Erythroblast (primary cell): ENCODE data around the gene SMURF1.

Experiments used
- DNase-seq, 2 experiments: peaks; one replicate each; lab custom pipeline; 2025; lab: John Stamatoyannopoulos, UW
- GATA1 ChIP-seq: IDR thresholded peaks from 2 replicates; pipeline ENCODE4 v1.6.1; 2011; ENCODE audit warnings: low read depth, mild to moderate bottlenecking, control low read depth, low read length, moderate library complexity
- POLR2A ChIP-seq: IDR thresholded peaks from 2 replicates; pipeline ENCODE4 v1.6.1; 2011; ENCODE audit warnings: mild to moderate bottlenecking, low read length

Gene SMURF1

DNA sequence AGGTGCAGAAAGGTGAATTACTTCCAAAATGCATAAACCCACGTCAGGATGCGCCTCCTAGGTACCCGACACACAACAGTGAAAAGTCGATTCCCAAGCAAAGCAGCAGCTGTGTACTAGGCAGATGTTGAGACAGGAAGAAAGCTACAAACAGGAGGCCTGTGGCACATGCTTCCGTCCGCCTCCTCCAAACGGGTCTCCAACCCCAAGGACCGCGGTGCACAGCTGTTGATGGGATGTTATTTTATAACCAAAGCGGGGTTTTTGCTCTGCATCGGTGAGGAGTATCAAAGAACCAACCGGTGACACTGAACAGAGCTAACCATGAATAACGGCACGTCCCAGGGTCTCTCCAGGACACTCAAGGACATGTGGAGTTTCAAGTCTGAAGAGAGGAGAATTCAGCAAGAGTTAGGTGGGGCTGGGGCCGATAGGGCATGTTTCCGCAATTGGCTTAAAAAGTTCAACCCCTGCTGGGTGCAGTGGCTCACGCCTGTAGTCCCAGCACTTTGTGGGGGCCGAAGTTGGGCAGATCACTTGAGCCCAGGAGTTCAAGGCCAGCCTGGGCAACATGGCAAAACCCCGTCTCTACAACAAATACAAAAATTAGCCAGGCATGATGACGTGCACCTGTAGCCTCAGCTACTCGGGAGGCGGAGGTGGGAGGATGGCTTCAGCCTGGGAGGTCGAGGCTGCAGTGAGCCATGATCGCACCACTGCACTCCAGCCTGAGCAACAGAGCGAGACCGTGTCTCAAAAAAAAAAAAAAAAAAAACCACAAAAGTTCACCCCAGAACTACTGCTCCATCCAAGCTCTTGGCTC is 108.0 kb downstream of the SMURF1 start:
- no peak for TF ChIP-seq GATA1
- DNase-seq, result no peak

DNA sequence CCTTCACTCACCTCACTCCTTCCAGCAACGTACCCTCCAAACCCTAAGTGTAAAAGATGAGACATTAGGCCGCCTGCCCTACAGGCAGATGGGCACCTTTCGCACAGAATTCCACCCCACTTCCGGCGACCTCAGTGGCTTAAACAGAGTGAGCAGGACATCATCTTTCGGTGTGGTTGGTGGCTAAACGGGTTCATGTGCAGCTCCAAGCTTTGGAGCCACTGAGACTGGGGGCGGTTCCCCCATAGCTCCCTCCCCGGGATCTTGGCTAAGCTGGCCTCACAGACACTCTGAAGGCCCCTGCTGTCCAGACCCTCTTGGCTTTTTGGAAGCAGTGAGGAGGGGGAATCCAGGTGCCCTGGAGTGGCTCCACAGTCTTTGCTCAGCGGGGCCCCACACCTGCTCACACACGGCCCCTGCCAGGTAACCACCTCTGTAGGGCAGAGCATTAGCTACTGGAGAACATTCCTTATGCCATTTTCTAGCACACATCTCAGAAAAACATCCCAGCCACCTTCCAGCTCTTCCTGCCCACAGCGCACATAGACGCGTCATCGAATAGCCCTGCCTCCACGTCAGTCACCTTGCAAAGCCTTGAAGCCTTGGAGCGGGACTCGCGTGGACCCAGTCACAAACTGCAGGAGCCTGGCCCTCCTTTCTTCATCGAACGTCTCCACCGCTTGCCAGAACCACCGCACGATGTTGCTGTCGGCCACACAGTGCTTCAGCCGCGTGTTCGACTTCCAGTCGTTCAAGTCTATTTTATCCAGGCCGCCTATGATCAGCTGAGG is 108.8 kb downstream of the SMURF1 start:
- DNase-seq, result no peak
- TF ChIP-seq POLR2A (no peak), GATA1 (no peak)

DNA sequence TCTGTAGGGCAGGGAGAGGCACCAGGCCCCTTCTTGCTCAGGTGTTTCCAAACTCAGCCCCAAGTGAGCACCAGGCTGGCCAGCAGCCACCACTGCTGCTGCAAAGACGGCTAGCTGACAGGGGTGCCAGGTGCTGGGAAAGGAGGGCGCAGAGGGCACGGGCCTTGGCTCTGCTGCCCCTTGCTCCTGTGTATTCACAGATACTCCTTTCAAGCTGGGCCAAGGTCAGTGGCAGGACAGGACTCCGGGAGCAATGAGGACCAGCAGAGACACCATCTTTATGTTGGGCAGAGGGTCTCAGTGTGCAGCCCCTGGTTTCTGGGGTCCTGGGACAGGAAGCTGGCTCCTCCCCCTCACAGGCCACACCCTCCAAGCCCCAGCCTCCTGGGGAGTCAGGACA is 110.1 kb downstream of the SMURF1 start:
- no peak for TF ChIP-seq GATA1
- no peak for TF ChIP-seq POLR2A
- DNase-seq, result no peak

DNA sequence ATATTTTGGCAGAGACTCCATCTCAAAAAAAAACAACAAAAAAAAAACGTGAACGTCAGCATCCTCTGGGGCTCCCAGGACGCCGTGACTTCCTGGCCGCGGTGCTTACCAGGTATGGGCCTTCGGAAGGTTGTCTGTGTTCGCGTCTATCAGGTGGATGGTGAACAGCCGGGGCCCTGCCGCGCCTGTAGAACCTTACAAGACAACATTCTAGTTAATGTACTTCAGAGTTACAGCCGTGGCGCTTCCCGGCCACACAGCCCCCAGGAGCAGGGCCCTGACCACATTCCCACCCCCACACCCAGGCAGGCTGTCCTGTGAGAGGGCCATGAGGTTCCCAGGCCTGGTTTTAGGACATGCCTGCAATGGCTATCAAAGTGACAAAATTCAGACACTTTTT is 111.0 kb downstream of the SMURF1 start:
- DNase-seq, result no peak
- TF ChIP-seq POLR2A (no peak), GATA1 (no peak)

DNA sequence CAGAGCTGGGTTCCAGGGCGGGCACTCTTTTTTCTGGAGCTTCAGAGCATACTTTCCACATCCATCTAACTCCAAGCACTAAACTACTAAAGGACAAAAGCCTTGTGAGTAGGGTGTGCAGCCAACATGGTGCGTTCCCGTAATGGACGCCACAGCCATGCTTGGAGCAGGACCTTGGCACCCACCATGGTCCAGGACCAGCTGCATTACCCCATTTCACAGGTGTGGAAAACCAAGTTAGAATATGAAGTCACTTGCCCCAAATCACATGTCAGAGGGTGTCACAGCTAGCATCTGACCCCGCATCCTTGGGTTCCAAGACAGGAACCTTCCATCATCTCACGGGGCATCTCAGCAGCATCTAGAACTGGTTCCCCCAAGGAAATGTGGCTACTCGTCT is 112.4 kb downstream of the SMURF1 start:
- no peak for DNase-seq
- TF ChIP-seq POLR2A (no peak), GATA1 (no peak)

DNA sequence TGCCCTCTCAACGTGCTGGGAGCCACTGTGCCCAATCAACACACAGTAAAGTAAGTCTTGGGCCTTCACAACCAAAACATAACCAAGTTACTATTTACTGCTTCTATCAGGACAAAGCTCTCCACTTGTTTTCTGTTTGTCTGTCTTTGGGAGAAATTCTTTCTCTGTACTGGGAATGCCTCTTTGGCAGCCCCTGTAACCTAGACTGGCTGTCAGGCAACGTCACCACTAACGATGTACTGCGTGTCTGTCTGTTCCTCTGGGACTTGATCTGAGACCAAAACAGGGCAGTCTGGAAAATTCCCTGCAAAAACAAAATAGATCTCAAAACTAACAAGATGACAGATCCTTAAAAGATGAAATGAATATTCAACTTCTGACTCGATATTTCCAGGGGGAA is 113.0 kb downstream of the SMURF1 start:
- TF ChIP-seq POLR2A, result no peak
- TF ChIP-seq GATA1, result no peak
- DNase-seq, result no peak

DNA sequence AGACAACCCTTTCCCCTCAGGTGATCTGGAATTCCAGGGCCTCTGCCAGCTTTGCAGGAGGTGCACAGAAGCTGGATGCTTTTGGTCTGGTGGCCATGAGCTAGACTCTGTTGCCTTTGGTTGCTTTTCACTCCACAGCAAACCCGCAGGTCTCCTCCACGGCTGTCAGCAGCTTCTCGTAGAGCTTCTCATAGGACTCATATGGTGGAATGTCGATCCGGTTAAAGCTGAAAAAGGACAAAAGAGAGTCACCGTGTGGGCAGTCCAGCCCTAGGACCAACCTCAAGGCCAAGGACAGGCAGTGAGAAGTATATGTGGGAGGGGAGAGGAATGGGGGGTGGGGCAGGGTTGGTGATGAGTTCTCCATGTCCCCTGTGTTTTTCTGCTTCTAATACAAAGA is 113.5 kb downstream of the SMURF1 start:
- TF ChIP-seq POLR2A (no peak), GATA1 (no peak)
- no peak for DNase-seq

DNA sequence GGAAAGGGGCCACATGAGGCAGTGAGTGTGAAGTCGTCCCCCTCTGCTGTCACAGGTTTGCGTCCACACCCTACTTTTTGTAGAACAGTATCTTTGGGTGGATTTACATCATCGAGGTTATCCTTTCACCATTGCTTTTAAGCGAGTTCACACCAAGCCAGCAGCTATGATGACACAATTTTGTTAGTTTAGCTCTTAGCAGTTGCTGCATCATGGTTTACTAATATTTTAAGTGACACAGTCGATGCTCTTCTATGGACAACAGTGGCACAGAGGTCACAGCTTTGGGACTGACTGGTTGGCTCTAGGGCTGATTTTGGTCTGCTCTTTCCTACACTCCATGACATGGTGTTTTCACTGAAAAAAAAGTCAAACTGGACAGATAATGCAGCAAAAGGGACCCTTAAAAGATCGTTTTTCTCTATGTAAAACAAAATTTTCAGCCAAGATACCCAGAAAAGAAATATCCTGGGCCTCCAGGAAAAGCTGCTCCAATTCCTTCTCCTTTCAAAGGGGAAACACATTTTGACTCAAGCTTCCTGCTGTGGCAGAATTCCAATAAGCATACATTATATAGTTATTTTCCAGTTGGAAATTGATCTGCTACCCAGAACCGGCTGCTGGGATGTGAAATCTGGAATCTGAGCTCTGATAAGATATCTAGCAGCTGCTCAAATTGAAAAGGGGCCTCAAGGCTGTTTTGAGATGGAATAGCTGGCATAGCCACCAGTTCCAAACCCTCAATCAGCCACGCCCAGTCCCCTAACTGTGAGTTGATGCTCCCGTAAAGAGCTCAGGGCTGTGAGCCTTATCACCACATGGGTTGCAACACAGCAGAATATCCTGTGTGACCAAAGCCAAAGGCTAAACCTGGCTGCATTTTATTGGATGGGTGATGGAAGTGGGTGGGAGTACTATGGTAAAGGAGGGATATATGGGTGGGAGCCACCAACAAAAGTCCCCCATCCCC is 114.2 kb downstream of the SMURF1 start:
- peak in 1 of 2 experiments; percentile 11 for DNase-seq

DNA sequence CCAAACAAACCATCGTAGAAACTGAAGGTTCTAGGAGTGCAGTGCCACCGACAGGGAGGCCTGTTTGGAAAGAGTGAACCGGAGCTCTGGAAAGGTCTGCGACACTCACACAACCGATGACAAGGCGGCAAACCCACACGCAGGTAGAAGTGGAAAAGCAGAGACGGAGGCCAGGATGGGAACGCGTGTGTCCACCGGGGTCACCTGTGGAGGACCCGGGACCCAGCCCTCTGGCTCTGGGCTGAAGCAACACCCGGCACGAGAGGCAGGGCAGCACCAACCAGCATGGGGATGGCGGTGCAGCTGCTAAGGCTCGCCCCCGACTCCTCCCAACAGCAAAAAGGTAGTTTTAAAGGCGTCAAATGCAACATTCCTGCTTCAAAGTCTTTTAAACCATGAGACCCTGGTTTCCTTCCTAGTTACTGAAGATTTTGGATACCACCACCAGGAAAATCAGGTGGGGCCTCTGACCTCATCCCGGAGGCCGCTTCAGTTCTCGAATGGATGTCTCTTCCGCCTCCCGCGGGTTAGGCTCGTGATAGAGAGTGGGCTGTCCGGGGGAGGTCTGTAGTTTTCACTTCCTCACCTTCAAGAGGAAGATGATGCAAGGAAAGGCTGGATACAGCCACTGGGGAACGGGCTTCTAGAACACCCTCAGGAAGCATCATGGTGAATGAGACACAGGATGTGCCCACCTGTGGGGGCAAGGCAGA is 115.5 kb downstream of the SMURF1 start:
- no peak for TF ChIP-seq POLR2A
- no peak for TF ChIP-seq GATA1
- DNase-seq, result no peak

More for the DNA sequence above, 114.2 kb downstream of the SMURF1 start:
- TF ChIP-seq POLR2A, result no peak
- no peak for TF ChIP-seq GATA1

DNA sequence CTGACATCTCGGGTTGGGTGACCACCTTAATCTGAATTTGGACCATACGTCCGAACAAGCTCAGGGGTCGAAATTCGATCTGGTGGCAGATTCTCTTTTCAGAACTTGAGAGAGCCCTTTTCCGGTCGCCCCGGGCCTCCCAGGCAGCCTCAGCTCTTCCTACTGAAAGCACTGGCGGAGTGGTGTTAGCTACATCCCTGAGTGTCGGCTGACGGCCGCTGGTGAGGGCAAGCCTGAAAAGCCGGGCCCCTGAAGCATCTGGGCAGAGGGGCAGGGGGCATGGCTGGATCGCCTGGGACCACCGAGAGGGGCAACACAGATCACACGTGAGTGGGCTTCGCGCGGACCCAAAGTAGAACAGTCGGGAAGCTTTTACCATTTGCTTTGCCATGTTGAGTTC is 116.1 kb downstream of the SMURF1 start:
- DNase-seq, result no peak
- TF ChIP-seq GATA1 (no peak), POLR2A (no peak)

DNA sequence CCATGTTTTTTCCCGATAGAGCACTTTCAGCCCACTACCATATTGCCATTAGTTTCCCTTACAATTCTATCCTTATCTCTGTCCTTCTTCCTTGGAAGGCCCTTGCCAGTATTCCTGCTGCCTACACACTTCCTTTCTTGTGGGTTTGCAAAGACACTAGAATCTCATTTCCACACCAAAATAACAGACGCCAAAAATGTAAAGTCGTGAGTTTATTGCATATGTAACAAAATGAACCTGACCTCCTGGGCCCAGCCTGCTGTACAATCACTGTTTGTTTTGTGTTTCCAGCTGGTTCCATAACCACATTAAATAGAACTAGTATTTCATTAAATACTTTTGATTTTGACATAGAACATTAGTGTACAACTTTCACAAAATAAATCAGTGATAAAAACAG is 116.7 kb downstream of the SMURF1 start:
- DNase-seq, result no peak
- no peak for TF ChIP-seq GATA1
- no peak for TF ChIP-seq POLR2A

DNA sequence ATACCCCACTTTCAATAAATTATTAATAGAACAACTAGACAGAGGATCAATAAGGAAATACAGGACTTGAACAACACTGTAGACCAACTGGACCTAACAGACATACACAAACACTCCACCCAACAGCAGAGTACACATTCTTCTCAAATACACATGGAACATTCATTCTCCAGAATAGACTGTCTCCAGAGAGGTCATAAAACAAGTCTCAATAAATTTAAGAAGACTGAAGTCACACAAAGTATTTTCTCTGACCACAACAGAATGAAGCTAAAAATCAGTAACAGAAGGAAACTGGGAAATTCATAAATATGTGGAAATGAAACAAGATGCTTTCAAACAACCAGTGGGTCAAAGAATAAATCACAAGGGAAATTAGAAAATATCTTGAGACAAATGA is 119.8 kb downstream of the SMURF1 start:
- TF ChIP-seq POLR2A (no peak), GATA1 (no peak)
- no peak for DNase-seq
